Immature natural killer cell (primary cell): ENCODE results near the gene DCP2. TPM values are rescaled to one million over a fixed set of nuclear protein-coding genes. Genes with fewer than 3 reads are reported as not detected.

ENCODE experiments used
- DNase-seq, 3 donors: peaks; one replicate each; pipeline ENCODE4 v3.0.0; 2022; ENCODE audit warnings: mixed read lengths in 1 of 3
- H3K27ac Mint-ChIP-seq, 6 donors: one replicate each; pipeline ENCODE4 v1.8.0; 2020; ENCODE audit warnings: mixed read lengths in 6 of 6, mild to moderate bottlenecking in 5 of 6, inconsistent platforms in 4 of 6, moderate library complexity in 3 of 6
- H3K27me3 Mint-ChIP-seq, 3 donors: one replicate each; pipeline ENCODE4 v1.8.0; 2020 to 2021; ENCODE audit warnings: low read depth in 3 of 3, mild to moderate bottlenecking in 3 of 3, mixed read lengths in 3 of 3, moderate library complexity in 3 of 3, inconsistent platforms in 1 of 3
- H3K36me3 Mint-ChIP-seq, 3 donors: one replicate each; pipeline ENCODE4 v1.8.0; 2020; ENCODE audit warnings: mixed read lengths in 3 of 3, inconsistent platforms in 2 of 3, mild to moderate bottlenecking in 2 of 3
- H3K4me1 Mint-ChIP-seq, 2 donors: one replicate each; pipeline ENCODE4 v1.8.0; 2020; ENCODE audit warnings: inconsistent platforms in 2 of 2, mild to moderate bottlenecking in 2 of 2, mixed read lengths in 2 of 2, moderate library complexity in 1 of 2
- H3K4me3 Mint-ChIP-seq, 5 donors: one replicate each; pipeline ENCODE4 v1.8.0; 2020; ENCODE audit warnings: mild to moderate bottlenecking in 5 of 5, mixed read lengths in 5 of 5, inconsistent platforms in 3 of 5, moderate library complexity in 3 of 5
- H3K9me3 Mint-ChIP-seq, 6 donors: one replicate each; pipeline ENCODE4 v1.8.0; 2020; ENCODE audit warnings: mild to moderate bottlenecking in 6 of 6, mixed read lengths in 6 of 6, inconsistent platforms in 4 of 6, moderate library complexity in 3 of 6
- polyA plus RNA-seq, 3 donors: library from polyadenylated mRNA; unstranded; fragments of 300-500 nt; fragmentation: Illumina TruSeq; gene quantifications; one replicate each; pipeline ENCODE4 v1.2.3, GENCODE V29; 2021

The DCP2 gene
- polyA plus RNA-seq, 3 donors from 2014 or later, result 31.6 to 70.6 (median 35.9) TPM

- H3K4me1 Mint-ChIP-seq, result no peaks in the 10 kb centered on the region
- peak overlapping the region in 1 of 5 donors; percentile 16 for H3K4me3 Mint-ChIP-seq
- H3K9me3 Mint-ChIP-seq, result no peaks in the 10 kb centered on the region
- H3K27ac Mint-ChIP-seq, result no peak overlapping the region
- H3K27me3 Mint-ChIP-seq, result peaks cover 0 to 4% (median 0%) of the 10 kb centered on the region in 3 donors
- H3K36me3 Mint-ChIP-seq, result no peaks in the 10 kb centered on the region
- no peak for DNase-seq
Observed at GRCh38 chr5:113048931-113049330, 72.3 kb downstream of the DCP2 start.

GRCh38 chr5:113050721-113051382 lies 74.3 kb downstream of the DCP2 start:
- peaks cover 0 to 3% (median 0%) of the 10 kb centered on the region in 3 donors for H3K27me3 Mint-ChIP-seq
- H3K9me3 Mint-ChIP-seq, result no peaks in the 10 kb centered on the region
- peak overlapping the region in 1 of 6 donors; percentile 1 for H3K27ac Mint-ChIP-seq
- no peak overlapping the region for H3K4me3 Mint-ChIP-seq
- DNase-seq, result no peak
- H3K4me1 Mint-ChIP-seq, result no peaks in the 10 kb centered on the region
- H3K36me3 Mint-ChIP-seq, result no peaks in the 10 kb centered on the region

DNA sequence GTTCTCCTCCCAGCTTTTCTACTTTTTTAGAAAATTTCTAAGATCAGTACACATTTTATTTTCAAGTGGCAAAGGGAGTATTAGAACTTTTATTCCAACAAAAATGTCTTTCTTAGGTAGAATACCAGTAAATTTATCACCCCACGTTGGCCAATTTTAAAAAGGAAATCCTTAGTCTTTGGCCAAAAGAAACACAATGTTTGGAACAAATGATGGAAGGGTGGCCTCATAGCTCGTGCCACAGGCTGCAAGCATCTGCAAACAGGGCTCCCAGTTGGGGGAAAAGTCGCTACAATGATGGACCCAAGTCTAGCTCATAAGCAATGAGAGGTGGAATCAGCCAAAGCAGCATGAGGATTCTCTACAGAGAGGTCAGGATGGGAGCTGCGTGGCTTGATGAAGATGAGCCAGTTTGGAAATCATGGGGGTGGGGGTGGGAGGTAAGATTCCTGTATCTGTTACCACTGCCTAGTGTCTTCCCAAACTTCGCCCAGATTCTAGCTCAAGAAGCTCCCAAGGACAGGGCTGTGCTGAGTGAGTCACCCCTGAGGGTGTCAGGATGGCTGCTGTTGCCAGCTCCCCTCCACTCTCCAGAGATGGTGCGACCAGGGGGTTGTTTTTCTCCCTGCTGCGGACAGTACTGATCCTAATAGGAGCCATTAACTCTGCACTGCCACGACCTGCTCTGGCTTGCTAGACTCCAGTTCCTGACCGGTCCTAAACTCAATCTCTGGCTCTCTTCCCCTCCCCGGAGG lies 75.6 kb downstream of the DCP2 start:
- no peaks in the 10 kb centered on the region for H3K4me1 Mint-ChIP-seq
- H3K27me3 Mint-ChIP-seq, result peaks cover 0 to under 1% (median 0%) of the 10 kb centered on the region in 3 donors
- no peaks in the 10 kb centered on the region for H3K9me3 Mint-ChIP-seq
- no peaks in the 10 kb centered on the region for H3K36me3 Mint-ChIP-seq
- H3K27ac Mint-ChIP-seq, result no peak overlapping the region
- no peak for DNase-seq
- no peak overlapping the region for H3K4me3 Mint-ChIP-seq

DNA sequence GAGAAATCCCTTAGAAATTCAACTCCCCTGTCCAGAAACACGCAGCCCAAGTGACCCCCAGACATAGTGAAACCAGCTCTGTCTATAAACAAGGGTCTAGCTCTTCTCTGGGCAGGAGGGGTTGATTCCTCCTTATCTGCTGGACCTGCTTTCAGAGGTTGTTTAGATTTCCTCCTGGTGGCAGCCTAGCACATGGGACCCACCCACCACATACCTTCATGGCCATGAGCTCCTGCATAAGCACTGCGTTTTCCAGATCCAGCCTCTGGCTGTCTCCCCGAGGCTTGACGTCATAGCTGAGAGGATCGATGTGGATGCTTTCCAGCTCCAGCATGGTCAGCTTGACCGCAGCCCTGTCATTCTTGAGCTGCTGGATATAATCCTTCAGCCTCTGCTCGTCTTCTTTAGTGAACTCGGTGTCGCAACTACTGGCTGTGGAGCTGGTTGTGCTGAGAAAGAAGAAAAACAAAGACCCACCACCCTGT lies 77.0 kb downstream of the DCP2 start:
- no peak for DNase-seq
- Mint-ChIP-seq H3K36me3 (no peaks in the 10 kb centered on the region), H3K4me1 (no peaks in the 10 kb centered on the region), H3K27ac (no peak overlapping the region), H3K27me3 (no peaks in the 10 kb centered on the region), H3K9me3 (no peaks in the 10 kb centered on the region), H3K4me3 (no peak overlapping the region)

- H3K4me1 Mint-ChIP-seq, result no peaks in the 10 kb centered on the region
- H3K36me3 Mint-ChIP-seq, result no peaks in the 10 kb centered on the region
- no peaks in the 10 kb centered on the region for H3K9me3 Mint-ChIP-seq
- no peak for DNase-seq
- H3K4me3 Mint-ChIP-seq, result no peak overlapping the region
- H3K27ac Mint-ChIP-seq, result no peak overlapping the region
- no peaks in the 10 kb centered on the region for H3K27me3 Mint-ChIP-seq
Observed at GRCh38 chr5:113054899-113055298, 78.3 kb downstream of the DCP2 start.

DNA sequence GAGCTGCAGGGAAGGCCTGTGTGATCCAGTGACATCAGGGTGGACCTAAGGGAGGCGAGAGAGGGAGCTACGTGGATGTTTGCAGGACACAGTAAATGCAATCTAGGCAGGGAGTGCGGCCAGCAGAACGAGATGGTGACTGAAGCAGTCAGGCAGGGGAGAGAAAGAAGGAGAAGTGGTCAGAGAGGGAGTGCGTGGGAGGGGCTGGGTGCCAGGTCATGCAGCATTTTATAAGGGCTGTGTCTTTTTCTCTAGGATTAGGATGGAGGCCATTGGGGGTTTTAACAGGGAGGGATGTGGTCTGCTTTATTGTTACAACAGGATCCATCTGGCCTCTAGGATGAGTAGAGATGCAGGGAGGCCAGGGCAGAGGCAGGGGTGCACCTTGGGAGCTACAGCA lies 80.4 kb downstream of the DCP2 start:
- DNase-seq, result no peak
- H3K4me3 Mint-ChIP-seq, result no peak overlapping the region
- no peaks in the 10 kb centered on the region for H3K9me3 Mint-ChIP-seq
- H3K27me3 Mint-ChIP-seq, result peaks cover 0 to 1% (median 0%) of the 10 kb centered on the region in 3 donors
- peaks cover 0 to 5% of the 10 kb centered on the region in 2 donors for H3K4me1 Mint-ChIP-seq
- H3K27ac Mint-ChIP-seq, result no peak overlapping the region
- H3K36me3 Mint-ChIP-seq, result no peaks in the 10 kb centered on the region

GRCh38 chr5:113057557-113057984 lies 81.0 kb downstream of the DCP2 start:
- Mint-ChIP-seq H3K4me3 (no peak overlapping the region), H3K36me3 (no peaks in the 10 kb centered on the region), H3K9me3 (no peaks in the 10 kb centered on the region), H3K4me1 (peaks cover 4 to 11% of the 10 kb centered on the region in 2 donors), H3K27me3 (peaks cover 0 to 2% (median 0%) of the 10 kb centered on the region in 3 donors), H3K27ac (no peak overlapping the region)
- DNase-seq, result no peak

GRCh38 chr5:113058269-113058668 lies 81.7 kb downstream of the DCP2 start:
- peaks cover 0 to 2% (median 0%) of the 10 kb centered on the region in 3 donors for H3K27me3 Mint-ChIP-seq
- no peak overlapping the region for H3K4me3 Mint-ChIP-seq
- H3K27ac Mint-ChIP-seq, result no peak overlapping the region
- DNase-seq, result no peak
- H3K36me3 Mint-ChIP-seq, result no peaks in the 10 kb centered on the region
- H3K4me1 Mint-ChIP-seq, result peaks cover 4 to 12% of the 10 kb centered on the region in 2 donors
- H3K9me3 Mint-ChIP-seq, result no peaks in the 10 kb centered on the region

DNA sequence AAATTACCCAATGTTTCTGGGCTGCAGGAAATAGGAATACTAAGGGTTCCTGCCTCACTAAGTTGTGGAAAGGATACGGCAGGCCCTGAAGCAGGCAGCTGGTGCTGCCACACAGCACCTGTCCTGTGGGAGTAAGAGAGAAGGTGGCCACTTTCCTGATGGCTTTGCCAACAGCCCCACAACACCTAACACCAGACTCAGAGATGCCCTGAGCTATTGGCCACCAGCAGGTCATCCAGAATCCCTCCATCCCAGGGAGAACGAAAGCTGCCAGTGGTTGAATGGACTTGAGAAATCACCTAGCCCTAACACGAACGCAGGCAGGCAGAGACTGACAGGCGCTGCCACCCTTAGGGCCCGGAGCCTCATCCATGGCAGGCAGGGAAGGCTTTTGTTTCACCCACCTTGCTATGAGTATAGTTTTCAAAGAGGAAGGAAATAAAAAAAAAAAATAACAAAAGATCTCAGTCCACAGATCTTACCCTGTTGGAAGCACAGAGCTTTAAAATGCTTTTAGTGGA lies 82.2 kb downstream of the DCP2 start:
- no peak for DNase-seq
- Mint-ChIP-seq H3K4me3 (no peak overlapping the region), H3K36me3 (no peaks in the 10 kb centered on the region), H3K4me1 (peaks cover 4 to 12% of the 10 kb centered on the region in 2 donors), H3K27ac (no peak overlapping the region), H3K27me3 (peaks cover 0 to 2% (median 0%) of the 10 kb centered on the region in 3 donors), H3K9me3 (no peaks in the 10 kb centered on the region)

DNA sequence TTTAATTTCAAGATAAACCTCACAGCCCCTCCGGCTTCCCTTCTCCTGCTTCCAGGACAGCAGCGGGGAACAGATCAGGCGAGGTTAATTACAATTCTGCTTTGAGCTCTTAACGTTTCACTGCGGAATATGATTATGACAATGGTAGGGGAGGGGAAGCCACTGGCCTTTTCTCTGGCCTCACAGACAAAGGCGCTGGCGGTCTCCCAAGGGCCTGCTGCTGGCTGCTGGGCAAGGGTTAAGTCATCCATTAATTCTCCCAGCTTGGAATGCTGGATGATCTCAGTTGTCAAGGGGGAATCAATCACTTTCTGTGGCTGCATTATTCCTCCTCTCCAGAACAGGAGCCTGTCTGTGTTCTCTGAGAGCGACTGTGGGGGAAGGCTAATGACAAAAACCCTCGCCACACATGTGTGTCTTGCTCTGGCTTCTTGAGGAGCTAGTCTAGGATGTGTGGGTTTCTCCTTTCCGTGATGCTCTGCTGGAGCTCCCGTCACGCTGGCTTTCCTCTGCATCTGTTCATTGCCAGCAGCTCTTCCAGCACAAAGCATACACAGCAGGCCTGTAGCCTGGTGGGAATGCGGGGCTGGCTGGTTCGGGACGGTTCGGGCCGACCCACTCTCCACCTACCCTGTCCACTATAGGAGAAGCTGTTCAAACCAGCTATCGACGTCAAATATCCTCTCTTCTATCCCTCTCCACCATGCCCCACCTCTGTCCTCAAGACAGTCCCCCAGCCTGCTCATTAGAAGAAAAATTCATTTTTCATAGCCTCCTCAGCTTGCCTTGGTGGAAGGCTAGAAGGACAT lies 82.8 kb downstream of the DCP2 start:
- peaks cover 0 to 2% (median 0%) of the 10 kb centered on the region in 3 donors for H3K27me3 Mint-ChIP-seq
- H3K36me3 Mint-ChIP-seq, result no peaks in the 10 kb centered on the region
- DNase-seq, result no peak
- H3K4me1 Mint-ChIP-seq, result peaks cover 4 to 12% of the 10 kb centered on the region in 2 donors
- no peak overlapping the region for H3K27ac Mint-ChIP-seq
- no peaks in the 10 kb centered on the region for H3K9me3 Mint-ChIP-seq
- no peak overlapping the region for H3K4me3 Mint-ChIP-seq

GRCh38 chr5:113060408-113061025 lies 83.9 kb downstream of the DCP2 start:
- no peak for DNase-seq
- H3K4me1 Mint-ChIP-seq, result peaks cover 4 to 12% of the 10 kb centered on the region in 2 donors
- H3K9me3 Mint-ChIP-seq, result no peaks in the 10 kb centered on the region
- H3K4me3 Mint-ChIP-seq, result no peak overlapping the region
- no peak overlapping the region for H3K27ac Mint-ChIP-seq
- H3K36me3 Mint-ChIP-seq, result no peaks in the 10 kb centered on the region
- H3K27me3 Mint-ChIP-seq, result peaks cover 0 to 2% (median 0%) of the 10 kb centered on the region in 3 donors

DNA sequence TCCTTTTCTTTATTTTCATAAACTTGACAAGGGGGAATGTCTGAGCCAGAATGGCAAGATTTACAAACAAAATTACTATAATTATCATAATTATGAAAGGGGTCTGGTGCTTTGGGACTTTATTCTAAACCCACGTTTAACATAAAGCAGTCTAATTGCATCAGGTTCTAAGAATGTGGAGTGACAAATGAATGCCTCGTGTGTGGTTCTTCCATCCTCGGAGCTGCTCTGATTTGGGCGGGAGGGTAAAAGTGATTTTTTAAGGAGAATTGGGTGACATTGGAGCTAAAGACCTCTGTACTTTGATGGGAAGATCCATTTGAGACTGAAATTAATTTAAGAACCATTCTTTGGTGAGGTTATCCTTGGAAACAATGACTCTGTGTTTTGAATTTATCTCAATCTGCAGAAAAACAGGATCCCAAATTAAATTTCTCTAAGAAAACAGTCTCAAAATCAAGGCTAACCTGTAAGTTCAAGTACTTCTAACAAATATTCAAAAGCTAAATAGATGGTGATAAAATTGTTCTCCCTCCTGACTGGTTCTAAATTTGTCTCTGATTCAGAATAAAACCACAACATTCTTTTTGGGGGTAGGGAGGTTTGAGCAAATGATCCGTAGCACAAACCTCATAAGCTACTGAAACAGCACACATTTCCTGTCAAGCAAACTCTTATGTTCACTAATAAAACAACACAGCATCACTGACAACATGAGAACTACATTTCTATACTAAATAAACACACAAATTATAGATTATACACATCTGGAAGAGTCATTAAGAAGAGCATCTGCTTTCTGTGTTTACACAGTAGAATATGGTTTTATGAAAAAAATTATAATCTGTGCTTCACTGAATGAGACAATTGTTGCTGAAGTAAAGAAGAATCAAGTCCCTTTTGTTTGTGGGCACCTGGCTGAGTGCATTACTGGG lies 85.5 kb downstream of the DCP2 start:
- H3K27me3 Mint-ChIP-seq, result peaks cover 0 to 2% (median 0%) of the 10 kb centered on the region in 3 donors
- no peaks in the 10 kb centered on the region for H3K36me3 Mint-ChIP-seq
- no peak overlapping the region for H3K4me3 Mint-ChIP-seq
- no peaks in the 10 kb centered on the region for H3K9me3 Mint-ChIP-seq
- DNase-seq, result no peak
- H3K4me1 Mint-ChIP-seq, result peaks cover 4 to 12% of the 10 kb centered on the region in 2 donors
- no peak overlapping the region for H3K27ac Mint-ChIP-seq
